ENCODE measurements around the gene ZNF430. TPM values are rescaled to one million over a fixed set of nuclear protein-coding genes. Genes with fewer than 3 reads are reported as not detected.

Gene ZNF430
- total RNA-seq, 1 experiment from 2014 or later = 13.9 TPM

GRCh38 chr19:21022996-21023395 lies 2.5 kb downstream of the ZNF430 start:
- TF ChIP-seq CTCF (IDR thresholded peaks at IDR 0.05; ENCODE audit: unreplicated experiment) = no peak
- H3K27me3 Mint-ChIP-seq (ENCODE audit: insufficient read depth, unreplicated experiment) = no peaks in the 10 kb centered on the region
- ChIA-PET CTCF (interaction anchor here (0.7 to 1.0 kb wide), 2 partner anchors 13 to 120 kb away, joined by 5 to 6 read pairs; no protein-coding TSS in a partner anchor), POLR2A (interaction anchor here (0.6 to 5.4 kb wide), 12 partner anchors 15 to 1121 kb away, joined by 3 to 72 read pairs (median 4); partner anchors contain the start of genes ZNF431, ZNF708, ZNF714 and ZNF737)
- peaks cover 32% of the 10 kb centered on the region for H3K4me1 Mint-ChIP-seq (ENCODE audit: insufficient read depth, unreplicated experiment)
- H3K27ac Mint-ChIP-seq (ENCODE audit: low read depth, unreplicated experiment) = peak overlapping the region; percentile 100
- BruUV-seq (replicated peaks) = no TSS peak
- H3K4me3 Mint-ChIP-seq (ENCODE audit: unreplicated experiment) = peak overlapping the region; percentile 99
- DNase-seq (ENCODE audit: unreplicated experiment) = peak; percentile 78
- H3K9me3 Mint-ChIP-seq (ENCODE audit: unreplicated experiment) = peaks cover 7% of the 10 kb centered on the region
- intact Hi-C loops (cut with micrococcal nuclease) = loop anchor here (2.0 to 5.0 kb wide), 4 partner anchors 59 to 304 kb away; partner anchors contain the start of genes ZNF431, ZNF708, ZNF714 and ZNF85
- peaks cover 45% of the 10 kb centered on the region for H3K36me3 Mint-ChIP-seq (ENCODE audit: insufficient read depth, unreplicated experiment)

- Mint-ChIP-seq H3K4me3 (ENCODE audit: unreplicated experiment) (peak overlapping the region; percentile 19), H3K27ac (ENCODE audit: low read depth, unreplicated experiment) (peak overlapping the region; percentile 100), H3K9me3 (ENCODE audit: unreplicated experiment) (peaks cover 7% of the 10 kb centered on the region), H3K27me3 (ENCODE audit: insufficient read depth, unreplicated experiment) (no peaks in the 10 kb centered on the region), H3K4me1 (ENCODE audit: insufficient read depth, unreplicated experiment) (peaks cover 39% of the 10 kb centered on the region), H3K36me3 (ENCODE audit: insufficient read depth, unreplicated experiment) (peaks cover 53% of the 10 kb centered on the region)
- BruUV-seq (replicated peaks) = no TSS peak
- ChIA-PET POLR2A (interaction anchor here (1.0 to 5.4 kb wide), 8 partner anchors 14 to 459 kb away, joined by 3 to 72 read pairs (median 5); partner anchors contain the start of genes ZNF431, ZNF708, ZNF737 and ZNF85), CTCF (no interaction called here)
- no peak for DNase-seq (ENCODE audit: unreplicated experiment)
- intact Hi-C loops (cut with micrococcal nuclease) = loop anchor here (2.0 to 5.0 kb wide), 4 partner anchors 58 to 303 kb away; partner anchors contain the start of genes ZNF431, ZNF708, ZNF714 and ZNF85
- no peak for TF ChIP-seq CTCF (IDR thresholded peaks at IDR 0.05; ENCODE audit: unreplicated experiment)
Observed at GRCh38 chr19:21023901-21024300, 3.4 kb downstream of the ZNF430 start.

- H3K9me3 Mint-ChIP-seq (ENCODE audit: unreplicated experiment) = peaks cover 7% of the 10 kb centered on the region
- H3K27ac Mint-ChIP-seq (ENCODE audit: low read depth, unreplicated experiment) = no peak overlapping the region
- peaks cover 91% of the 10 kb centered on the region for H3K36me3 Mint-ChIP-seq (ENCODE audit: insufficient read depth, unreplicated experiment)
- POLR2A ChIA-PET = interaction anchor here (1.4 kb wide), 1 partner anchor 113 kb away, joined by 4 read pairs; the partner anchor contains the start of gene ZNF431
- H3K4me3 Mint-ChIP-seq (ENCODE audit: unreplicated experiment) = no peak overlapping the region
- no peak for DNase-seq (ENCODE audit: unreplicated experiment)
- intact Hi-C loops (cut with micrococcal nuclease) = no loop called here
- no peaks in the 10 kb centered on the region for H3K27me3 Mint-ChIP-seq (ENCODE audit: insufficient read depth, unreplicated experiment)
- CTCF ChIA-PET = interaction anchor here (0.6 kb wide), 1 partner anchor 1598 kb away, joined by 5 read pairs; no protein-coding TSS in a partner anchor
- BruUV-seq (replicated peaks) = no TSS peak
- TF ChIP-seq CTCF (IDR thresholded peaks at IDR 0.05; ENCODE audit: unreplicated experiment) = no peak
- peaks cover 26% of the 10 kb centered on the region for H3K4me1 Mint-ChIP-seq (ENCODE audit: insufficient read depth, unreplicated experiment)
Observed at GRCh38 chr19:21028969-21029268, 8.5 kb downstream of the ZNF430 start.

- ChIA-PET CTCF (interaction anchor here (0.7 kb wide), 1 partner anchor 444 kb away, joined by 3 read pairs; no protein-coding TSS in a partner anchor), POLR2A (interaction anchor here (0.6 to 1.1 kb wide), 2 partner anchors 10 to 1245 kb away, joined by 3 to 4 read pairs; no protein-coding TSS in a partner anchor)
- TF ChIP-seq CTCF (IDR thresholded peaks at IDR 0.05; ENCODE audit: unreplicated experiment) = no peak
- H3K4me3 Mint-ChIP-seq (ENCODE audit: unreplicated experiment) = no peak overlapping the region
- H3K27me3 Mint-ChIP-seq (ENCODE audit: insufficient read depth, unreplicated experiment) = no peaks in the 10 kb centered on the region
- DNase-seq (ENCODE audit: unreplicated experiment) = no peak
- no peaks in the 10 kb centered on the region for H3K4me1 Mint-ChIP-seq (ENCODE audit: insufficient read depth, unreplicated experiment)
- intact Hi-C loops (cut with micrococcal nuclease) = no loop called here
- H3K27ac Mint-ChIP-seq (ENCODE audit: low read depth, unreplicated experiment) = no peak overlapping the region
- peaks cover 17% of the 10 kb centered on the region for H3K9me3 Mint-ChIP-seq (ENCODE audit: unreplicated experiment)
- H3K36me3 Mint-ChIP-seq (ENCODE audit: insufficient read depth, unreplicated experiment) = peaks cover 66% of the 10 kb centered on the region
- BruUV-seq (replicated peaks) = no TSS peak
Observed at GRCh38 chr19:21045028-21045427, 24.6 kb downstream of the ZNF430 start.

Data from MCF 10A (cell line).